ENCODE results near the gene TBCB. TPM values are rescaled to one million over a fixed set of nuclear protein-coding genes. Genes with fewer than 3 reads are reported as not detected.

Gene TBCB
- total RNA-seq, 2 donors from 2014 or later = 86.2 to 86.8 TPM

Other genes with a start within 250 kb of the TBCB start
- 1 to 10 TPM; 2.4 to 7.7 TPM for gene APLP1, start 246.9 kb upstream of the TBCB start, total RNA-seq
- gene NFKBID, start 214.9 kb upstream of the TBCB start, total RNA-seq = 10 to 100 TPM; 51.5 to 63.1 TPM
- gene HCST, start 212.9 kb upstream of the TBCB start, total RNA-seq = 10 to 100 TPM; 56.1 to 71.9 TPM
- 1 to 10 TPM in 1 of 2 donors, not detected in 1; 1.3 TPM for gene TYROBP, start 207.2 kb upstream of the TBCB start, total RNA-seq
- gene LRFN3, start 179.1 kb upstream of the TBCB start, total RNA-seq = 1 to 10 TPM; 6.4 to 8.5 TPM
- gene SDHAF1, start 120.3 kb upstream of the TBCB start, total RNA-seq = 10 to 100 TPM; 24.0 to 24.2 TPM
- gene SYNE4, start 106.7 kb upstream of the TBCB start, total RNA-seq = 1 to 10 TPM; 3.3 to 4.8 TPM
- gene ALKBH6, start 101.3 kb upstream of the TBCB start, total RNA-seq = 10 to 100 TPM; 46.8 to 55.9 TPM
- 1 to 10 TPM; 1.0 to 2.7 TPM for gene CLIP3, start 82.6 kb upstream of the TBCB start, total RNA-seq
- gene THAP8, start 61.2 kb upstream of the TBCB start, total RNA-seq = 1 to 10 TPM; 1.1 to 1.3 TPM
- 10 to 100 TPM; 19.8 to 21.6 TPM for gene WDR62, start 60.6 kb upstream of the TBCB start, total RNA-seq
- under 1 TPM in 1 of 2 donors, not detected in 1; 0.39 TPM for gene OVOL3, start 4.3 kb upstream of the TBCB start, total RNA-seq
- gene POLR2I, start 593 bp upstream of the TBCB start, total RNA-seq = 10 to 100 TPM; 38.6 to 55.0 TPM
- 100 to 1,000 TPM; 361 to 382 TPM for gene CAPNS1, start 24.6 kb downstream of the TBCB start, total RNA-seq
- gene COX7A1, start 37.0 kb downstream of the TBCB start, total RNA-seq = not detected
- 1 to 10 TPM; 3.1 to 3.6 TPM for gene ZNF565, start 99.2 kb downstream of the TBCB start, total RNA-seq
- gene ZNF146, start 99.6 kb downstream of the TBCB start, total RNA-seq = 100 to 1,000 TPM; 115 to 121 TPM